ENCODE results near the gene SFI1.

SFI1 gene

GRCh38 chr22:31635638-31636306 is 139.4 kb downstream of the SFI1 start:
- DNase-seq (ENCODE audit: low read depth in 2 of 2): no peak

DNA sequence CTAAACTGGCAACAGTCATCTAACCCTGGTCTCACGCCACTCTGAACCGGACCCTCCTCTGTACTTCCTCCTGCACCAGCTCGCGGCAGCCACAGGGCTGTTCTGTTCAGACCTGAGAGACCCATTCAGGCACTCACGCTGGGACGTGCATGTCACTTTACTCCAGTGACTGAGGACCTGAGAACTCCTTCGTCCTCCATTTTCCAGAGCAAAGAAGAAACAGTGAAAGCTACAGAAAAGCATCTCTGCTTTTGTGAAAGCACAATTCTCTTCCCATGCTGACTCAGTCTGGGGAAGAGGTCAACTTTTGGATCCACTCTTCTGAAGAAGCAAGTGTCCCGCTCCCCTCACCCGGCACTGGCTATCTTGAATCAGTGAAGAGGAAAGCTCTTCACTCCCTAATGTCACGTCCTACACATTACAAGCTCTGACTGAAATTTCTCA is 141.1 kb downstream of the SFI1 start:
- DNase-seq (ENCODE audit: low read depth in 2 of 2): no peak

GRCh38 chr22:31637891-31638618 is 141.7 kb downstream of the SFI1 start:
- no peak for DNase-seq (ENCODE audit: low read depth in 2 of 2)

DNA sequence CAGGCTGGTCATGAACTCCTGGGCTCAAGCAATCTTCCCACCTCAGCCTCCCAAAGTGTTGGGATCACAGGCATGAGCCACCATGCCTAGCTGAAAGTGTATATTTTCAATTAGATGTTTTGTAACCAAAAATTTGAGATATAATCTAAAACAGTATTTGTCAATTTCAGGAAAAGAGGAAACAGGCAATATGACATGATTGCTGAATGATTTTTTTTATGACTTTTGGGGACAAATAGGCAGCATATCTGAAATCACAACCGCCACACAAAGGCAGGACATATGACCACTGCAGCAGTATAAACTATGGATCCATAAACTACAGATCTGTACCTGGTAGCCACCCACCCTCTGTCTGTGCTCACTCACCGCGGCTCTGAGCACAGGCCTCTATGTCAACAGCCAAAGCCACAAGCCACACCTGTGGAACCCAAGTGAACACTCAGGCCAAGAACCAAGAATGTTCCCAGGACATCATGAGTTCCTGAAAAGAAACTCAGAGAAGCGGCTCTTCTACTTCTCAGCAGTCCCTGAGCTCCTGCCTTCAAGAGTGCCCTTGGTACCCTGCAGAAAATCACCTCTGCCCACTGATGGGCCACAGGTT is 143.2 kb downstream of the SFI1 start:
- no peak for DNase-seq (ENCODE audit: low read depth in 2 of 2)

DNA sequence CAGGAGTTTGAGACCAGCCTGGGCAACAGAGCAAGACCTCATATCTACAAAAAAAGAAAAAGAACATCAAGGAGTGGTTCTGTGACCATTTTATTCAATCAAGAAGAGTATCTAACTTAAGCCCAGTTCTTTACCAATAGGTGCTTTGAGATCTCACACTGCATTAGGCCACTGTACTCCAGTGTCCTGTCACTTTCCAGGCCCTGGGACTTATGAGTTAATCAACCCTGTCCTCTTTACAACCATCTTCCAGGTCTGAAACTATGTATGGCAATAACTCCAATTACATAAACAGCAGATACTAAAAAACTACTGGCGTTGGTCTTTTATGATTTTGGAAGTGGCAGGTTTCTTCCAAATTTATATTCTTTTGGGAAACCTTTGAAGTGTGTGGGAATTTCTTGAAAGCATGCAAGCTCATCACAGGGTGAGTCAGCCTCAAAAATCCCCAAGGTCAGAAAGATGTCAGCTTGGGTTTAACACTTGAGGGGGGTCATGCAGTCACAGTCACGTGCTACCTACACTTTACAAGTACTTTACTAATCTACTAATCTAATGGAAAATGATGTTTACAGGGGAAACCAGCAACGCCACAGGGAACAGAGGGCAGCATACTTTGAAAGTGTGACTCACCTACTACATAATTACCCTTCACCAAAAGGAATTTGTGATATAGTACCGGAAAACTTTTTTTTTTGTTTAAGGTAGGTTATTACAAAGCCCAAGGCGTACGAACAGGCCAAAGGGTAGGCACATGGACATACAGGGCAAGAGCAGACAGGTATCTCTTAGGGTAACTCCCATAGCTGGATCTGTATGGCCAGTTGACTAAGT is 150.1 kb downstream of the SFI1 start:
- no peak for DNase-seq (ENCODE audit: low read depth in 2 of 2)

DNA sequence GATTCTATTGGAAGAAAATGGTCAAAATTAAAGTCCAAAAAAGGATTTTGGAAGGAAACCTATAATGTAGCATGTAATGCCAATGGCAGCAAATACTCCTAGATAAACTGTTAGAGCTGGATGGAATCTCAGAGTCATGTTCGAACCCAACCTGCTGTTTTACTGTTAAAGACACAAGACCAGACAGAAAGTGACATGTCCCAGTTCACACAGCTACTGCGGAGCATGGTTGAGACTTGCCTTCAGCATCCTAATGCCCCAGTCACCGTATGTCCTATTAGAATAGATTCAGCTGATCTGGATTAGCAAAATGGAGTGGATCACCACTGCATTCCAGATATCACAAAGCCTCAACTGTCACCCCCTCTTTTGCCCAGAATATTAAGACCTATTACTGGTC is 150.7 kb downstream of the SFI1 start:
- DNase-seq (ENCODE audit: low read depth in 2 of 2): no peak

DNA sequence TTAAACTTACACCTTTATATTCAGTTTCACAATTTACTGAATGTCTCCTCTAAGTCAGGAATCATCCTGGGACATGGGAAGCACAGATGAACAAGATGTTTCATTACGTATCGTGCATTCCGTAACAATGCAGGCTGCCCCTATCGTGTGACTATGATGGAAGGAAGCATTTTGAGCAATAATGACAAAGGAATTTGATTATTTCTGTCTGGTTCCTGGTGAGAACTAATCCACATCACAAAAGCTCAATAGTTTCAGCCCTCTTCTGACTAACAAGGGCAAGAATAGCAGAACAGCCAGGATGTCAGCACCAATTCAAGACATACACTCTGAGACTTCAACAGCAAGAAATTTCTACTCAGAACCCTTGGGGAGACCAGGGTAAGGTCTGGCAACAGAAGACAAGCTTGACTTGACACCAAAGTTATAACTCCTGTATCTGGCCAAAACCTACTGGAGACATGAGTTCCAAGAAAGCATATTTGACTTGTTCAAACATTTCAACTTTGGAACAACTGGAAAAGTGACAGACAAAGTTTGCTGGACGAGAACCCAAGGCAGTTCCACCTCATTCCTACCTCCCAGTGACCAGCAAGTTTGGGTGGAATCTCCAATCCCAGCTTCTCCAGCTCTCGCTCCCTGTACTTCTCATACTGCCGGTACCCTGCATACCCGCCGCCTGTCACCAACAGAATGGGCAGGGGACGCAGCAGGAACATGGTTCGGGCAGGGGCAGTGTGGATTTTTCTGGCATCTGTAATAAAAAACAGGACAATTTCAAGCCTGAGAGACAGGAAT is 151.4 kb downstream of the SFI1 start:
- DNase-seq (ENCODE audit: low read depth in 2 of 2): no peak

- no peak for DNase-seq (ENCODE audit: low read depth in 2 of 2)
Measured at GRCh38 chr22:31650391-31650790, 154.1 kb downstream of the SFI1 start.

GRCh38 chr22:31651664-31652063 is 155.3 kb downstream of the SFI1 start:
- no peak for DNase-seq (ENCODE audit: low read depth in 2 of 2)

- DNase-seq (ENCODE audit: low read depth in 2 of 2): no peak
Measured at GRCh38 chr22:31652088-31652487, 155.8 kb downstream of the SFI1 start.

DNA sequence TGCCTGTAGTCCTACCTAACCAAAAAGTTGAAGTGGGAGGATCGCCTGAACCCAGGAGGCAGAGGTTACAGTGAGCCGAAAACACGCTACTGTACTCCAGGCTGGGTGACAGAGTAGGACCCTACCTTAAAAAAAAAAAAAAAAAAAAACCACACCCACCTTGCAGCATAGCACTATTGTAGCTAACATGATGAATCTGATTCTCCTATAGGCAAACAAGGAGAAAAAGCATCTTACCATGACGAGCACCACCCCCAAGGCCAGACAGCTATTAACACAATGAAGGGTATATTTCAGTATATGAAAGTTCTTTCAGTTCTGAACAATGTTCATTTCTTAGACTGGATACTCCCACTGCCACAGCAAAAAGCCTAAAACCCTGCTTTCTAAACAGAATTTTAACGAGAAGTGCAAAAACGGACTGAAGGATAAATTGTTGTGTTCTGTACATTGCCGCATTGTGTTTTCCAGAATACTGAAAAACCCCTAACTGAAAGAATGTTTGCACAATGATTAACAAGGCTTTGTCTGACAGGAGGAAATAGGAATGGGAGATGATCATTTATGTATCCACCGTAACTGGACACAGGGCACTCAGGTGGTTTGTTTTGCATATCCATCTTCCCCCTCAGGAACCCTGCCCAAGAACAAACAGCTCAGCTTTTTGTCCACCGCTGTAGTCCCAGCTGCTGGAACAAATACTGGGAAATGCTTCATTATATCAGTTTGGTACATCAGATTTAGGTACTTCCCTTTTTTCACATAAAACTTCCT is 156.8 kb downstream of the SFI1 start:
- DNase-seq (ENCODE audit: low read depth in 2 of 2): no peak

- no peak for DNase-seq (ENCODE audit: low read depth in 2 of 2)
Measured at GRCh38 chr22:31653944-31654343, 157.6 kb downstream of the SFI1 start.

DNA sequence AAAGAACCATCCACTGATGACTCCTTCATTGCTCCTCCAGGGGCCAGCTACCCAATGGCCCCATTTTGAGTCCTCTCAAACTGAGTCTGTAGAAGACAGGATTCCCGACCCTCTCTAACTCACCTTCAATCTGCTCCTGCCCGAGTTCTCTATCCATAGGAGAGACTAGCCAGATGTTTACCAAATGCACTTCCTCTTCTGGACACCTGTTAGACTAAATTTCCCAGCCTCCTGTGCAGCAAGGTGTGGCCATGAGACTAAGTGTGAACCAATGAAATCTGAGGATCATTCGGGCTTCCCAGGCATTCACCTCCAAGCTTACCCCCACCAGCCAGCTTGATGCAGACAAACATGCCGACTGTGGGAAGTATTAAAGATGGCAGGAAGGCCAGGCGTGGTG is 158.1 kb downstream of the SFI1 start:
- DNase-seq (ENCODE audit: low read depth in 2 of 2): no peak

- no peak for DNase-seq (ENCODE audit: low read depth in 2 of 2)
Measured at GRCh38 chr22:31659246-31659645, 162.9 kb downstream of the SFI1 start.

GRCh38 chr22:31660860-31661341 is 164.6 kb downstream of the SFI1 start:
- DNase-seq (ENCODE audit: low read depth in 2 of 2): peak in 1 of 2 donors; percentile 63

DNA sequence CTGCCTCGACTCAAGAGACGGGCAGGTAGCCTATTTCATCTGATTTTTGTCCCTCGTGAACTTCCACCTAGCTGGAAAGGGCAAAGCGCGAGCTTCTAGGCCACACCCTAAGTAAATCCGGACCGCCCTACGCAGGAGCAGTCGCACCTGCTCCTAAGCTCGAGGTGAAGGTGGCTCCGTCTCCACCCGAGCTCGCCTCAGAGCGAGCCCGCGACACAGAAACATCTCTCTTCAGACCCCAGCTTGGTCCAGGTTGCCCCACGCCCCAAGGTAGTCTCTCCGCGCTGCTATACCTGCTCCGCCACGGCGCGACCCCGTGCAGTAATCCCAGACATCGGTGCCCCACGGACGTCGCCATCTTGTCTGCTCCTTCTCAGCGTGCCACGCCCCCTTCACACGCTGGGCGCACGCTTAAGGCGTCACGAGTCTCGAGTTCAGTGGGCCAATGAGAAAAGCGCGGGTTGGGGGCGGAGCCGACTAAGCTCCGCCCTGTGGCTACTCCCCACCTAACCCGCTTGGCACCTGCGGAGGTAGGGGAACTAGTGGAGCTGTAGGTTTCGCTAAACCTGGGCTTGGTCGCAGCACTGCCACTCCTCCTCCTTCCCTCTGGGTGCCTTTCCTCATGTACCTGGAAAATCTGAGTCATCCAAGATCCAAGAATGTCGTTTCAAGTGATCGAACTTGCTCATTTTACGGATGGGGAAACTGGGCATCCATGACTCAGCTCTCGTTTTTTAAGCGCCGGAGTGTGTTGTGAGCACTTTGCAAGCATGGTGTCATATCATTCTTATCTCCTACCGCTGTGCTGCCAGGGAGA is 165.7 kb downstream of the SFI1 start, which contains the start of gene PISD:
TSS of gene PISD (minus strand) at position 365 of the 817 bp plus-strand sequence. CDS start at position 358, 7 bp downstream.
- peak; percentile 92 to 93 for DNase-seq (ENCODE audit: low read depth in 2 of 2)

- DNase-seq (ENCODE audit: low read depth in 2 of 2): no peak
Measured at GRCh38 chr22:31662668-31663037, 166.3 kb downstream of the SFI1 start.
